Activated CD8-positive, alpha-beta memory T cell treated with anti-CD3 and anti-CD28 coated beads, Interleukin-2, amount 50 U/mL, for 1 hour (primary cell): ENCODE data around the gene RFC1.
"Not testable (repeated sequence)": the region's sequence is repeated elsewhere in the genome, so short reads cannot be mapped to it uniquely, and the experiment has no call there.

Experiments
- DNase-seq: peaks from one replicate; pipeline ENCODE4 v3.0.0-alpha.2; 2020; ENCODE audit errors: extremely low read depth

Gene RFC1

DNA sequence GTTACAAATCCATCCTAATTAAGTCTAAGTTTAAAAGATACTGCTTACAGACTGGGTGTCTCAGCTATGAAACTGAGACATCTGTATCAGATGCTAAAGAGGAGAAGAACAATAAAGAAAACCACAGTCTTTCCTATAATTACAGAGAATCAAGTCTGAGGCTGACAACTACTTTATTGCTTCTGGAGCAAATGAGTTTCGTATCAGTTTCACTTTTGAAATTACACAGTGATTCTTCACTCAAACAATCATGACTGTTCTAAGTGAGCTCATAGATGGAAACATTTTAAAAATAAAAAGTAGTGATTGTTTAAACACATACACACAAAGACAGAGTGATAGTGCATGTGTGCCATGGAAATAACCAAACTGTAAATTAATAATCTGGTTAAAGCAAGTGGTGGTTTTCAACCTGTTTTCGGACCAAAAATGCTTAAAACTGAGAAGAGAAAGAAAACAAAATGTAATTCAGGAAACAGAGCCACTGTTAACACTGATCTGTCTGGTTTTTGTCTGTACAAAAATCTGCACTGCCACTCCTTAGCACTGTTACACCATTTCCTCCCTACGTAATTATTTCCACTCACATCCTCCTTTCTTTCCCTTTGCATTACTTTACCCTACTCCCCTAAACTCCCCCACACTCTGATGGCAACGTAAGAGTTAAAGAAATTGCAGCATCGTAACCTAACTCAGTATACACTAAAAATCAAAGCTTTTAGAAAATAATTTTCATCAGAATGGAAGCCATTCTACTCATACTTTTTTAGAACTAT lies 12.5 kb downstream of the RFC1 start:
- no peak for DNase-seq

DNA sequence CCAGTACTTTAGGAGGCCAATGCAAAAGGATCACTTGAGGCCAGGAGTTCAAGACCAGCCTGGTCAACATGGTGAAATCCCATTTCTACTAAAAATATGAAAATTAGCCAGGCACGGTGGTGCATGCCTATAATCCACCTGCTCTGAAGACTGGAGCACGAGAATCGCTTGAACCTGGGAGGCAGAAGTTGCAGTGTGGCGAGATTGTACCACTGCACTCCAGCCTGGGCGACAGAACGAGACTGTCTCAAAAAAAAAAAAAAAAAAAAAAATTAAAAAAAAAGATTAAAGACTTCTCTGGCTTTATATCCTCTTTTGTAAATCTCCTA lies 13.0 kb downstream of the RFC1 start:
- DNase-seq = not testable (repeated sequence)

DNA sequence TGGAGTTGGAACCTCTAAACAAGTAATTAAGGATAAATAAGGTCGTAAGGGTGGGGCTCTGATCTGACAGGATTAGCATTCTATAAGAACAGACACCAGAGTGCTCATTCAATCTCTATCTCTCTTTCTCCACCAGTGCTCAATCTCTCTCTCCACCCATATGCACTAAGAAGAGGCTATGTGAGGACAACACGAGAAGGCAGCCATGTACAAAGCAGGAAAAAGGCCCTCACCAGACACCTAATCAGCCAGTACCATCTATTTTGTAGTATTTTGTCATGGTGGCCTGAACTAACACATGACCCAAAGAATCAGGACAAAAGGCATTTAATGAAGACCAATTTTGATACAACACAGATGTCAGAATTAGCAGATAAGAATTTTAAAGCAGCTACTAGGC lies 16.8 kb downstream of the RFC1 start:
- DNase-seq = no peak

DNA sequence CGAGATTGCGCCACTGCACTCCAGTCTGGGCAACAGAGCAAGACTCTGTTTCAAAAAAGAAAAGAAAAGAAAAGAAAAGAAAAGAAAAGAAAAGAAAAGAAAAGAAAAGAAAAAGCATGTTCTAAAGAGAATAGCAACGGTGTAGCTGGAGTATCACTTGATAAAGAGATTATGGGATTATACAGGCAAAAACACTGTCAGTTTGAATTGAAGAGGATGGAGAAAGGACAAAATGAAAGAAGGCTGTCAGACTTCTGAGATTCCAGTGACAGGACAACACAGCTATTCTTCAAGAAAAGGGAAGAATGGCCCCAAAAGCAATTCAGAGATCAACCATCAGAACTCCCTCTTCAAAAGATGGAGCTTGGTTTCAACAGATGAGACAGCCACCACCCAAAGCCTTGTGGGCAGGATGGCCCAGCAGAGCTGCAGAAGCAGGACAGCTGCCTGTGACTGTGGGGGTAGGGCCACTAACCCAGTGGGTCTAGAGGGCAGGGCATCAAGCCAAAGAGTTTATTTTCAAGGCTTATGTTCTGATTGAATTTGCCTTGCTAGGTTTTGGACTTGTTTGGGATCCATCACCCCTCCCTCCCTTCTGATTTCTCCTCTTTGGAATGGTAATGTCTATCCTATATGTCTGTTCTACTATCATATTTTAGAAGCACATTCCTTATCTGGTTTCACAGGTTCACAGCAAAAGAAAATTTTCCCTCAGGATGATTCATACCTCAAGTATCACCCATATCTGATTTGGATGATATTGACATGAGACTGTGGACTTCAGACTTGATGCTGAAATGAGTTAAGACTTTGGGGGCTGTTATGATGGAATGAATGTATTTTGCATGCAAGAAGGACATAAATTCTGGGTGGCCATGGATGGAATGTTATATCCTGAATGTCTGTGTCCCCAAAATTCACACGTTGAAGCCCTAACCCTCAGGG lies 17.5 kb downstream of the RFC1 start:
- no peak for DNase-seq

DNA sequence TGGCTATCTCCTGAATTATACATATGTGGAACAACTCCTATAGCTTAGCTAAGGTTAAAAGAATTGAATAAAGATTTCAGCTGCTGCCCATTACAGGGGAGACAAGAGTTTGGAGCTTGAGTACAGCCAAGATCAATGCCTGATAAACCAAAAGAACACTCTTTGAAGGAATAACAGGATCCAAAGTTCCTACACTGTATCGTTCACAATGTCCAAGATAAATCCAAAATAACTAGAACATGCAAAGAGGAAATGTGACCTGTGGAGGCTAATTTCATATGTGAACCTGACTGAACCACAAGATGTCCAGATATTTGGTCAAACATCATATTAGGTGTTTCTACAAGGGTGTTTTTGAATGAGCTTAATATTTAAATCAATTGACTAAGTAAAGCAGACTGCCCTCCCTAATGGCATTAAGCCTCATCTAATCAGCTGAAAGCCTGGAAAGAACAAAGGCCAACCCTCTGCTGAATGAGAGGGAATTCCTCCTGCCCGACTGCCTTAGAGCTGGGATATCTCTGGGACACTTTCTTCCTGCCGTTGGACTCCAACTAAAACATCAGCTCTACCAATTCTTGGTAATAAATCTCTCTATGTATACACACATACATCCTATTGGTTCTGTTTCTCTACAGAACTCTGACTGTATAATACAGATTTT lies 19.2 kb downstream of the RFC1 start:
- DNase-seq = no peak

DNA sequence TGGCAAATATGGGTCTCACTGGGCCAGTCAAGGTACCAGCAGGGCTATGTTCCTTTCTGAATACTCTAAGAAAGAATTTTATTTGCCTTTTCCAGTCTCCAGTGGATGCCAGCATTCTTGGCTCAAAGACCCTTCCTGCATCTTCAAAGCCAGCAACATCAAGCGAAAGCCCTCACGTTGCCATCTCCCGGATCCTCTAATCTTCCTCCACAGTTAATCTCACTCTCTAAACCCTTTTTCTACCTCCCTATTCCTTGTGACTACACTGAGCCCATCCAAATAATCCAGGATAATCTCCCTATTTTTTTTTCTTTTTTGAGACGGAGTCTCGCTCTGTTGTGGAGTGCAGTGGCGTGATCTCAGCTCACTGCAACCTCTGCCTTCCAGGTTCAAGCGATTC lies 23.4 kb downstream of the RFC1 start:
- no peak for DNase-seq

DNA sequence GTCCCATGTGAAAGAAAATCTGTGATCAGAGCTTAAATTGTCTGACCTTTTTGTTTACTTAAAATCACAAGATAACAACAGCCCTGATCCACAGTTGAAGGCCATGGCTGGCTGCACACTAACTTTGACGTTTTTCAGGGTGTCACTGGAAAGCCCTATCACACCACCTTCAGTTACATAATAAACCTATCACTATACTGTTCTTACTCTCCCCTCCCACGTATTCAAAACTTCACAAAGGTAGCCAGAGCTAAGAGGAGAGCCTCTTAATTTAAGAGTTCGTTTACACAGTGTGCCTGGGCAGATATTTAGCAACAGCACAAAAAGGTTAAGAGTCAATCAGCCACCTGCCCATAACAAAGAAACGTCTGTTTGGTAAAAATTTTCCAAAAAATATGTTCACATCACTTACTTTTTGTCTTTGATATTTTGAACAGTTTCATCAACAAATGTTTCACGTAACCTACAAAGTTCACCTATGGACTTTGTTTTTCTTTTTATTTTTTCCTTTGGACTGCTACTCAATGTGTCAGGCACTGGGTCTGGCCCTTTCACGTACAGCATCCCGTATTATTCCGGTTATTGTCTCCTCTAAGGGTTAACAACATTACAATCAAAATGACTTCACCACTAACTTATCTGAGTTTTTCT lies 25.0 kb downstream of the RFC1 start:
- no peak for DNase-seq

DNA sequence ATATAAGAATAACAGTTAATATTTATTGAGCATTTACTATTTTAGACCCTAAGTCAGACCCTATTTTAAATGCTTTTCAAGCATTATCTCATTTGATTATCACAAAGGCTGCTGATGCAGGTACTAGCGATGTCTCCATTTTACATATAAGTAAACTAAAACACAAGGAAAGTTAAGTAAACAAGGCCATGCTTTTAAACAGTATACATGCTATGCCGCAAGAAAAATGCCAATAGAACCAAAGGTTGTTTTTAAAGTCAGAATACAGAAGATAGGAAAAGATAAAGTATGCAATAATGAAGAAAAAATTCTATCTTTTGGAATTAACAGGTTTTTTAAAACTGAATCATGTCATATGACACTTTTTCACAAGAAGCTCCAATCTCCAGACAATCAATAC lies 26.2 kb downstream of the RFC1 start:
- DNase-seq = no peak

DNA sequence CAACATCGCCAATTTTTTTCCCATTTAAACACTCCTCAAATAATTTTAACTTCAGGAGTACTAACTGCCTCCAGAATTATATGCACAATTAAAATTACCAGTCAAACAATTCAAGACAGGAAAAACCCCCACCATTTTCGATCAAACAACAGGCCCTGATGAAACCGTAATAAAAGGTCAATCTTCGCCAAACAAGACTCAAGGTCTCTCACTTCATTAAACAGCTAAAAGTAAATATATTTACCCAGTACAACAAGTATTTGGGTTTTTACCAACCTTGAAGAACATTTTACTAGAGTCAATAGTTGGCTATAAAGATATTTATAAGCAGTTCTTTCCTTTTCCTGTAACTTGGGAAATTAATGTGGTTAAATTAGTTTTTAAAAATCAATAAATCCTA lies 28.3 kb downstream of the RFC1 start:
- no peak for DNase-seq

DNA sequence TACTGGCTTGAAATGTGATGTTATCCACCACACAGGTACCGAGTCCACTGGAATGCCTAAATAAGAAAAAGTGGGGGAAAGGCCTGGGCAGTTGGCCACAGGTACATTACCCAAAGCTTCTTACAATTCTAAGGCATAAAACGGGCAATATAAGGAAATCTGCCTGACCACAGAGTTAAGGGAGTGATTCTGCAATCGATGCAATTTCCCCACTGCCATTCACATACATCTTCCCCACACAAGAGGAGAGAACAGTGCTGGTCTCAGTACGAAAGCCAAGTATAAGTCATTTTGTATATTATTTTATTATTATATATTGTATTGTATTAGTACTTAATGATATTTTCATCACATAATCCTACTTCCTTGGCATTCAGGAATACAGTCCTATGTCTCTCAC lies 30.6 kb downstream of the RFC1 start:
- DNase-seq = no peak

DNA sequence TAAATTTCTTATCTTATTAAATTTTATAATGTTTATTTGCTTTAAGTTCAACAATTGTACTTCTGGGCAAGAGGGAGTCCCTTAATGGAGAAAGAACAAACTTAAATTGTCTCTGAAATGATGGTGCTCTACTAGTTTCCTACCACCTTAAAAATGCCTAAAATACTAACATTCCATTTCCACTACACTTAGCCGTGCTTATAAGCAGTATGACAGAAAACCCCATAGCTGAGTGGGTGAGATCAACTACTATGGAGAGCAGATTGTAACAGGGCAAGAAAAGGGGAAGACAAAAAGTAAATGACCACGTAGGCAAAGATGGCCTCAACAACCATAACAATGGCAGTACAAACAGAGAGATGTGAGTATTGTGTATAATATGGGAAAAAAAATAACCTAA lies 35.0 kb downstream of the RFC1 start:
- DNase-seq = no peak

DNA sequence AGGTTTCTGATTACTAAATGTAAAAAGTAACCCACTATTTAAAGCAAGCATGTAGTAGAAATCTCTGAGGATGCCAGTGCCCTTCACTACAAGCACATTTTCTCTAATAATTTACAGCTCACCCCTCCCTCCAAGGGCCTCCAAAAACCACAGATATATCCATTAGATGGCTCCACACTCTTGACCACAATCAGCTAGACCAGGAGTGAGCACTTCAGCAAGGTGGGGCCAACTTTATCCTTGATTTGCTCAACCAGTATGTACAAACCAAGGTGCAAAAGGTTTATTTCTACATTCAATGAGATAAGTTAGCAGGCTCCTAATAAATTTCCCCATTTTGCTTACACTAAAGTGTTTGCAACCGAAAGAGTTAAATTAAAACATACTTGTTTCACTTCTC lies 35.8 kb downstream of the RFC1 start:
- no peak for DNase-seq

DNA sequence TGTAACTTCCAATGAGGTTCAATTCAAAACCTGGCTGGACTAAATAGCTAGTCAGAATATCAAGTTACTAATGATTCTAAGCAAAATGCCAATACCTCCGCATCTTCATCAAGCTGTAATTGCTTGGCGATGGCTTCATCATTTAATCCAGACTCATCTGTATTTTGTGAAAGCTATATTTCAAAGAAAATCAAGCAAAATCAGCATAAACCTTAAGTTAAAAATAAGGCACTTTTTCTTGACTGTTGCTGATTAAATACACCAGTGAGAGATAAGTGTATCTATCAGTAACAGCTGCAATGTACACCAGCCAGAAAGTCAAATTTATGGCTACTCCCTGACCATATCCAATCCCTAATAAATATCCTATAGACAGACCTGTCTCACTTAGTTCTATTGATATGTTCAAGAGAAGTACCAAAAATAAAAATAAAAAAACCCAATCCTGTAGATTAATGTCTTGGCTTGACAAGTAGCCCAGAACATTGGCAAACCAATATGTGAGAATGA lies 39.6 kb downstream of the RFC1 start:
- no peak for DNase-seq

DNA sequence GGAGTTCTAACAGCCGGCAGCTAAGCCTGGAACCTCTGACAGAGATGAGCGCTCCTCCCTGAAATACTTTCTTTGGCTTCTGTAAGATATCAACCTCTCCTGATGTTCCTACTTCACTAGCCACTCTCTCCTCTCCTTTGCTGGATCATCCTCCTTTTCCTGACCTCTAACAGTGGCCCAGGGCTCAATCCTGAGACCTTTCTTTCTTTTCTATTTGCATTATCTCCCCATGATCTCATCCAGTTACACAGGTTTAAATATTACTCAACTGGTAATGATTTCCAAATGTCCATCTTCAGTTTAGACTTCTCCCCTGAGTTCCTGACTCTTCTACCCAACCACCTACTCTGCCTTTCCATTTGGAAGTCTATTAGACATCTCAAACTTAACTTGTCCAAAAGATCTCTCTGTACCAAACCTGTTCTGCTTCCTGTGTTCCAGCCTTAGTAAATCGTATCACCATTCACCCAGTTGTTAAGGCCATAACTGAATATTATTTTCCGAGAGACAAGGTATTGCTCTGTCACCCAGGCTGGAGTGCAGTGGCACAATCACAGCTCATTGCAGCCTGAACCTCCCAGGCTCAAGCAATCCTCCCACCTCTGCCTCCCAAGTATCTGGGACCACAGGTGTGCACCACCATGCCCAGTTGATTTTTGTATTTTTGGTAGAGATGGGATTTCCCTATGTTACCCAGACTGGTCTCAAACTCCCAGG lies 41.1 kb downstream of the RFC1 start:
- no peak for DNase-seq

DNA sequence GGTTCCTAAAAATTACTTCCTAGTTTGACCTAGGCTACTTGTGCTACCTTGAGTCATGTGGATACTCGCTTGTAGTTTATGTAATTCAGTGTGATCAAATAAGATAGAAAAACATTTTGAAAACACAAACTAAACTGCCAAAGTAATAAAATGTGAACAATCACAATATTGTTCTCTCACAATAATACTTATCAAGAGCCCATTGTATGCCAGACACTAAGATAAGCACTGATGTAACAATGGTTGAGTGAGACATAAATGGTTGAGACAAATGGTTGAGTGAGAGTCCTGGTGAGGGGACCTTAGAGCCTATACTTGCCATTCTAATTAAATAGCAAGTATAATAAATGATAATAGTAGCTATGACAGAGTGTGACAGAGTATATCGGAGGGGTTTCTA lies 41.7 kb downstream of the RFC1 start:
- DNase-seq = no peak

DNA sequence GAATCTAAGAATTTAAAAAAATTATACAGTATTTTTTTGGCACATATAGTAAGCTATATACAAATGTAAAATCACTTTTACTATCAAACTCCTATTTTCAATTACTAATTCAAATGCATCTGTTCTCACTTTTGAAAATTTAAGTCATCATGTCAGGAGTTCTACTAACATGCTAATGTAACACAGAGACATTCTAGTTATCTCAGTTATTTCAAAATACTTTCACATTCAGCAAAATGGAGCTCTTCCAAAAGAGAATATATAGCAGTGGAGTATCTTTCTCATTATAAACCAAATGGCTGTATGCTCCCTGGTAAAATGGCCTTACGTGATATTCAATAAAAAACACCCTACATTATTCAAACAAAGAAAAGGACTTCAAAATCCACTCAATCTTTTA lies 42.3 kb downstream of the RFC1 start:
- DNase-seq = no peak

DNA sequence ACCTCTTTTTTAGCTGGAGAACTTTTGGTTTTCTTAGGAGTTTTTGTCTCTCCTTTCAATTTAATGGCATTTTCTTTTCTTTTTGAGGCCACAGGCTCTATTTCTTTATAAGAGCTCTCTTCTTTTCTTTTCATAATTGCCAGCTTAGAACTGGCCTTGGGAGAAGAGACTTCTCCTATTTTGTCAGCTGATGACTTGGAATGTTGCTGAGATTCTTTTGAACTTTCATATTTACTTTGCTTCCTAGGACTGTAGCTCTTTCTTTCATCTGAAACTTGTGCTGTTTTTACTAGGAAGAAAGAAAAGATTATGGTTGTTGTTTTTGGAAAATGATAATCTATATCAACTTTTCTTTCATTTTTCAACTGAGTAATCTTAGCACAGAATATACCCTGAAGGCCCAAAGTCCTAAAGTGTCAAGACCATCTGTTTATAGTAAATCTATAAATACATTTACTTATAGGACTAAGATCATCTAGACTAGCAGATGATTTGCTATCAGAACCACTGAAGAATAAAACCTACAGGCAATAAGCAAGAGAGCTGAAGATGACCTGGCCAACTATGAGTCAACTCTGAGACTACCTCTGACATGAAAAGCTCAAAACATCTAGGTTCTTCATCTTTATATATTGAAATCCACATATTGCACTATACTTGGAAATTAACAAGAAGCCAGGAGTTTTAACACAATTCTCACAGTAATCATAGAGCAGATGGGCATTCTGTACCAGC lies 45.6 kb downstream of the RFC1 start:
- DNase-seq = no peak

DNA sequence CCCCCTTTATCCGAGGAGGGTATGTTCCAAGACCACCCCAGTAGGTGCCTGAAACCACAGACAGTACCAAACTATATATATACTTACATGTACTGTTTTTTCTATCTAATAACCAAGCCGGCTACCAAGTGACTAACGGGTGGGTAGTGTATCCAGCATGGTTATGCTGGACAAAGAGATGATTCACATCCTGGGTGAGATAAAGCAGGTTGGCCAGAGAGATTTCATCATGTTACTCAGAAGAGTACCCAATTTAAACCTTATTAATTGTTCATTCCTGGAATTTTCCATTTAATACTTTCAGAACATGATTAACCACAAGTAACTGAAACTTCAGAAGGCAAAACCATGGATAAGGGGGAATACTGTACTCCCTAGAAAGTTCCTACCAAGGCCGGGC lies 46.5 kb downstream of the RFC1 start:
- no peak for DNase-seq

DNA sequence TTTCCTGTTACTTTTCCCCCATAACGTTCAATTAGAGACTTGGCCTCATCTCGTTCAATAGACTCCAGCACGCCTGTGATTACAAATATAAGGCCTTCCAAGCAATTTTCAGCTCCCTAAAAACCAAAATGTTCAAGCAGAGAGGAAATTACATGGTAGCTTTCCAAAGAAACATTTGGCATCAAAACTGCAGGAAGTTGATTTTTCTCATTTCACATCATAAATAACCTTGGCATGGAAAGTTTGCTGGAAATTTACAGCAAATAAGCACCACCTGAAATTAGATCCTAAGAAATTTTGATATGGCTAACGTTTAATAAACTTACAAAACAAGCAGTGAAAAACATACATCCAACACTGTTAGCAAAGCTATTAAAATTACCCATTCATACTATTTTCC lies 53.3 kb downstream of the RFC1 start:
- no peak for DNase-seq

DNA sequence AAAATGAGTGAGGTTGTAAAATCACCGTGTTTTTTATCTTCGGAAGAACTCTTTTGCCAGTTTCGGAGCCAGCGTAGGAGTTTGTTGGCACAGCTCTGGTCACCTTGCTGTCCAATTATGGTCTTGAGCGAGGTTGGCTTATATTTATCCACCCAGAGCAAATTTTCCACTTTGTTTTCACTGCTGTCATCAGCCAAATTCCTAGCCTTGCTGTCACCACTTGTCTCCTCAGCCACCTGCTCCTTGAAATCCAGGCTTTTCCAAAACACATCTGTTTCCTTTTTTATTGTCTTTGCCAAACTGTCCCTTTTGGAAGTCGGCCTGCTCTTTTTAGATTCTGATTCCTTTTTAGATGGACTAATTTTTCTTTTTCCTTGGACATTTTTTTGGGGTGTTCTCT lies 57.6 kb downstream of the RFC1 start:
- DNase-seq = no peak
